ENCODE data around the gene NLRX1. TPM values are rescaled to one million over a fixed set of nuclear protein-coding genes. Genes with fewer than 3 reads are reported as not detected.
A peak's percentile ranks its signal among the peaks of the same experiment; 100 is the strongest.
"Not testable (repeated sequence)": the region's sequence is repeated elsewhere in the genome, so short reads cannot be mapped to it uniquely, and the experiment has no call there.

Gene NLRX1
- 10 to 100 TPM; 11.7 to 14.4 (median 12.2) TPM for polyA plus RNA-seq (ENCODE audit: insufficient read length in 4 of 4)

GRCh38 chr11:119168471-119169281 is at the start of gene NLRX1:
TSS of gene NLRX1 (plus strand) at chr11:119168725. CDS start at chr11:119171404, 2,679 bp downstream.
- peak; percentile 57 to 71 (median 68) for DNase-seq (ENCODE audit: low read depth in 4 of 4, low spot score in 3 of 4)

GRCh38 chr11:119118946-119119345 is 49.6 kb upstream of the NLRX1 start:
- DNase-seq (ENCODE audit: low read depth in 4 of 4, low spot score in 3 of 4) = no peak

- peak in 1 of 4 donors; percentile 48 for DNase-seq (ENCODE audit: low read depth in 4 of 4, low spot score in 3 of 4)
These were observed 47.9 kb upstream of the NLRX1 start for GRCh38 chr11:119120639-119121007.

GRCh38 chr11:119121008-119121810 is 47.3 kb upstream of the NLRX1 start, which contains the start of gene HINFP:
TSS of gene HINFP (plus strand) at chr11:119121580. CDS start at chr11:119126945, 5,365 bp downstream.
- DNase-seq (ENCODE audit: low read depth in 4 of 4, low spot score in 3 of 4) = peak; percentile 95 to 98 (median 98)

- DNase-seq (ENCODE audit: low read depth in 4 of 4, low spot score in 3 of 4) = no peak
These were observed 46.8 kb upstream of the NLRX1 start for GRCh38 chr11:119121811-119122124.

GRCh38 chr11:119125821-119126220 is 42.7 kb upstream of the NLRX1 start:
- no peak for DNase-seq (ENCODE audit: low read depth in 4 of 4, low spot score in 3 of 4)

GRCh38 chr11:119126675-119127268 is 41.8 kb upstream of the NLRX1 start:
- no peak for DNase-seq (ENCODE audit: low read depth in 4 of 4, low spot score in 3 of 4)

GRCh38 chr11:119130662-119131061 is 37.9 kb upstream of the NLRX1 start:
- DNase-seq (ENCODE audit: low read depth in 4 of 4, low spot score in 3 of 4) = no peak

GRCh38 chr11:119134389-119134978 is 34.0 kb upstream of the NLRX1 start:
- no peak for DNase-seq (ENCODE audit: low read depth in 4 of 4, low spot score in 3 of 4)

GRCh38 chr11:119139276-119139675 is 29.2 kb upstream of the NLRX1 start:
- DNase-seq (ENCODE audit: low read depth in 4 of 4, low spot score in 3 of 4) = not testable (repeated sequence)

GRCh38 chr11:119144825-119145486 is 23.6 kb upstream of the NLRX1 start:
- no peak for DNase-seq (ENCODE audit: low read depth in 4 of 4, low spot score in 3 of 4)

- DNase-seq (ENCODE audit: low read depth in 4 of 4, low spot score in 3 of 4) = no peak
These were observed 23.0 kb upstream of the NLRX1 start for GRCh38 chr11:119145551-119145950.

GRCh38 chr11:119147604-119148333 is 20.8 kb upstream of the NLRX1 start:
- DNase-seq (ENCODE audit: low read depth in 4 of 4, low spot score in 3 of 4) = no peak

- no peak for DNase-seq (ENCODE audit: low read depth in 4 of 4, low spot score in 3 of 4)
These were observed 19.9 kb upstream of the NLRX1 start for GRCh38 chr11:119148720-119149017.

- no peak for DNase-seq (ENCODE audit: low read depth in 4 of 4, low spot score in 3 of 4)
These were observed 19.3 kb upstream of the NLRX1 start, which contains the start of gene ABCG4 for GRCh38 chr11:119149018-119149785. TSS of gene ABCG4 (plus strand) at chr11:119149052. CDS start at chr11:119149966, 914 bp downstream.

- no peak for DNase-seq (ENCODE audit: low read depth in 4 of 4, low spot score in 3 of 4)
These were observed 18.7 kb upstream of the NLRX1 start for GRCh38 chr11:119149786-119150275.

- no peak for DNase-seq (ENCODE audit: low read depth in 4 of 4, low spot score in 3 of 4)
These were observed 16.5 kb upstream of the NLRX1 start for GRCh38 chr11:119152043-119152442.

- DNase-seq (ENCODE audit: low read depth in 4 of 4, low spot score in 3 of 4) = no peak
These were observed 15.9 kb upstream of the NLRX1 start for GRCh38 chr11:119152604-119153003.

Data from right renal pelvis (tissue), 4 donors.